ENCODE data around the gene CRTAC1. TPM values are rescaled to one million over a fixed set of nuclear protein-coding genes. Genes with fewer than 3 reads are reported as not detected.

The CRTAC1 gene
- polyA plus RNA-seq, 3 donors: not detected

DNA sequence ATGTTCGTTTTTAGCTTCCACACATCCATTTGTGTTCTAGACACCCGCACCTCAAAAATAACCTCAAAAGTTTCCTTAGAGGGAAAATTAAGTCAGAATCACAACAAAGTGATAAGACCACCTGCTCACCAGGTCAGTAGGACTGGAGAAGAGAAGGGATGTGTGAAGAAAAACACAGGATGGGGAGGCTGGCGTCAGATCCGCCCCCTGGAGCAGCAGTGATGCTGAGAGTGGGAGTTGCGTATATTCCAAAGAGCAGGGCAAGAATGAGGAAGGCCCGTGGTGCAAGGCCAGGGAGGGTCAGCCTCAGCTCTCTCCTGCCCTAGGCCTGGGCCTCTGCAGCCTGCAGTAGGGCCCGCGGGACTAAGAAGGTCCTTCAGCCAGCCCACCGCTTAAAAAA lies 28.7 kb downstream of the CRTAC1 start:
- H3K9ac ChIP-seq (ENCODE audit: insufficient read depth, low read length, poor library complexity, severe bottlenecking): no peak overlapping the region
- Mint-ChIP-seq H3K36me3 (no peaks in the 10 kb centered on the region), H3K27me3 (ENCODE audit: low read depth in 3 of 3) (peaks cover 5 to 11% (median 7%) of the 10 kb centered on the region in 3 donors), H3K27ac (peak overlapping the region in 1 of 7 donors; percentile 5), H3K9me3 (peaks cover 2 to 12% (median 9%) of the 10 kb centered on the region in 7 donors), H3K4me1 (peaks cover 3% of the 10 kb centered on the region), H3K4me3 (no peak overlapping the region)
- H3K4me3 ChIP-seq (replicated peaks in 1 of 3; ENCODE audit: low read depth in 2 of 3, low read length in 3 of 3): no peak overlapping the region
- H3K27ac ChIP-seq (ENCODE audit: low read depth in 1 of 2, low read length in 2 of 2): no peak overlapping the region
- intact Hi-C loops (cut with micrococcal nuclease): no loop called here
- no peaks in the 10 kb centered on the region for H4K20me1 ChIP-seq (ENCODE audit: insufficient read depth, low read length)
- TF ChIP-seq CTCF (IDR thresholded peaks at IDR 0.05): no peak
- no peaks in the 10 kb centered on the region for H3K79me2 ChIP-seq (ENCODE audit: insufficient read depth, low read length)
- no peaks in the 10 kb centered on the region for H3K36me3 ChIP-seq (replicated peaks in 1 of 2; ENCODE audit: control insufficient read depth in 1 of 2, insufficient read depth in 2 of 2, low read length in 2 of 2)
- 96% methylated on average over 7 of the region's 9 CpGs for WGBS (ENCODE audit: insufficient coverage)
- no peak overlapping the region for H2AFZ ChIP-seq (ENCODE audit: insufficient read depth, low read depth, low read length, poor library complexity, severe bottlenecking)
- DNase-seq: no peak
- no peaks in the 10 kb centered on the region for H3K4me1 ChIP-seq (ENCODE audit: control insufficient read depth in 1 of 2, insufficient read depth in 2 of 2, low read length in 2 of 2)
- peaks cover 6 to 9% of the 10 kb centered on the region in 2 donors for H3K27me3 ChIP-seq (ENCODE audit: control insufficient read depth in 2 of 2, insufficient read depth in 2 of 2, low read length in 2 of 2)
- H3K9me3 ChIP-seq (replicated peaks in 1 of 2; ENCODE audit: control insufficient read depth in 1 of 2, insufficient read depth in 1 of 2, low read length in 2 of 2): peaks cover 0 to 15% of the 10 kb centered on the region in 2 donors
- no peak overlapping the region for H3K4me2 ChIP-seq (replicated peaks; ENCODE audit: extremely low read depth, low read length, poor library complexity, severe bottlenecking)

GRCh38 chr10:98000346-98000745 lies 30.1 kb downstream of the CRTAC1 start:
- Histone ChIP-seq H3K27ac (ENCODE audit: low read depth in 1 of 2, low read length in 2 of 2) (no peak overlapping the region), H3K9ac (ENCODE audit: insufficient read depth, low read length, poor library complexity, severe bottlenecking) (no peak overlapping the region), H3K4me3 (replicated peaks in 1 of 3; ENCODE audit: low read depth in 2 of 3, low read length in 3 of 3) (no peak overlapping the region), H3K79me2 (ENCODE audit: insufficient read depth, low read length) (no peaks in the 10 kb centered on the region), H3K4me1 (ENCODE audit: control insufficient read depth in 1 of 2, insufficient read depth in 2 of 2, low read length in 2 of 2) (no peaks in the 10 kb centered on the region), H3K36me3 (replicated peaks in 1 of 2; ENCODE audit: control insufficient read depth in 1 of 2, insufficient read depth in 2 of 2, low read length in 2 of 2) (no peaks in the 10 kb centered on the region), H3K27me3 (ENCODE audit: control insufficient read depth in 2 of 2, insufficient read depth in 2 of 2, low read length in 2 of 2) (no peaks in the 10 kb centered on the region), H3K4me2 (replicated peaks; ENCODE audit: extremely low read depth, low read length, poor library complexity, severe bottlenecking) (no peak overlapping the region), H2AFZ (ENCODE audit: insufficient read depth, low read depth, low read length, poor library complexity, severe bottlenecking) (no peak overlapping the region), H3K9me3 (replicated peaks in 1 of 2; ENCODE audit: control insufficient read depth in 1 of 2, insufficient read depth in 1 of 2, low read length in 2 of 2) (peaks cover 0 to 15% of the 10 kb centered on the region in 2 donors), H4K20me1 (ENCODE audit: insufficient read depth, low read length) (no peaks in the 10 kb centered on the region)
- TF ChIP-seq CTCF (IDR thresholded peaks at IDR 0.05): no peak
- Mint-ChIP-seq H3K4me3 (no peak overlapping the region), H3K27me3 (ENCODE audit: low read depth in 3 of 3) (peaks cover 0 to 1% (median 0%) of the 10 kb centered on the region in 3 donors), H3K9me3 (peaks cover 2 to 13% (median 9%) of the 10 kb centered on the region in 7 donors), H3K4me1 (no peaks in the 10 kb centered on the region), H3K36me3 (no peaks in the 10 kb centered on the region), H3K27ac (no peak overlapping the region)
- intact Hi-C loops (cut with micrococcal nuclease): no loop called here
- 92% methylated on average over 5 of the region's 11 CpGs for WGBS (ENCODE audit: insufficient coverage)
- no peak for DNase-seq
